CD14-positive monocyte (primary cell): ENCODE data around the gene APCDD1L. TPM values are rescaled to one million over a fixed set of nuclear protein-coding genes. Genes with fewer than 3 reads are reported as not detected.

Experiments
- DNase-seq, 3 donors: peaks; one replicate each; pipeline ENCODE4 v3.0.0-alpha.2; 2011 to 2022
- H2AFZ ChIP-seq: 2 replicates; pipeline ENCODE4 v1.6.0; 2012; ENCODE audit warnings: mild to moderate bottlenecking, low read depth, low read length, inconsistent platforms; ENCODE audit not compliant: insufficient read depth, poor library complexity, severe bottlenecking
- H3K27ac ChIP-seq, 2 donors: 1 replicate in 1 of 2; 2 replicates in 1 of 2; pipeline ENCODE4 v1.5.1; 2012 to 2013; ENCODE audit warnings: low read length in 2 of 2, control low read depth in 1 of 2, inconsistent platforms in 1 of 2, low read depth in 1 of 2, mild to moderate bottlenecking in 1 of 2
- H3K27me3 ChIP-seq, 2 donors: one replicate each; pipeline versions ENCODE4 v1.6.0 to v1.6.1; 2011 to 2013; ENCODE audit warnings: low read length in 2 of 2; ENCODE audit not compliant: control insufficient read depth in 2 of 2, insufficient read depth in 2 of 2
- H3K36me3 ChIP-seq, 2 donors: replicated peaks in 1 of 2; 1 replicate in 1 of 2; 2 replicates in 1 of 2; pipeline versions ENCODE4 v1.5.1 to v1.6.1; 2012 to 2013; ENCODE audit warnings: low read length in 2 of 2, control low read depth in 1 of 2, inconsistent platforms in 1 of 2, mild to moderate bottlenecking in 1 of 2; ENCODE audit not compliant: insufficient read depth in 2 of 2, control insufficient read depth in 1 of 2
- H3K4me1 ChIP-seq, 2 donors: 1 replicate in 1 of 2; 2 replicates in 1 of 2; pipeline versions ENCODE4 v1.5.1 to v1.6.1; 2012 to 2013; ENCODE audit warnings: low read length in 2 of 2, control low read depth in 1 of 2, inconsistent platforms in 1 of 2, mild to moderate bottlenecking in 1 of 2, moderate library complexity in 1 of 2; ENCODE audit not compliant: insufficient read depth in 2 of 2, control insufficient read depth in 1 of 2
- H3K4me2 ChIP-seq: replicated peaks from 2 replicates; pipeline ENCODE3; 2012; ENCODE audit warnings: low read length, moderate library complexity, mild to moderate bottlenecking; ENCODE audit not compliant: poor library complexity, severe bottlenecking; ENCODE audit errors: extremely low read depth
- H3K4me3 ChIP-seq, 3 experiments: fragments of 200-600 bp in 1 of 3; sonication (generic) in 1 of 3; replicated peaks in 1 of 3; 1 replicate in 2 of 3; 2 replicates in 1 of 3; pipeline ENCODE4 v1.5.1; 2011 to 2013; ENCODE audit warnings: low read length in 3 of 3, mild to moderate bottlenecking in 3 of 3, control low read depth in 2 of 3, low read depth in 2 of 3, inconsistent platforms in 1 of 3, moderate library complexity in 1 of 3
- H3K79me2 ChIP-seq: 2 replicates; pipeline ENCODE4 v1.6.0; 2012; ENCODE audit warnings: mild to moderate bottlenecking, control low read depth, inconsistent platforms, low read length, moderate library complexity; ENCODE audit not compliant: insufficient read depth
- H3K9ac ChIP-seq: 2 replicates; pipeline ENCODE4 v1.6.0; 2017; ENCODE audit warnings: low read length, mild to moderate bottlenecking; ENCODE audit not compliant: insufficient read depth, poor library complexity, severe bottlenecking
- H3K9me3 ChIP-seq, 2 donors: replicated peaks in 1 of 2; 1 replicate in 1 of 2; 2 replicates in 1 of 2; pipeline versions ENCODE4 v1.5.1 to v1.6.1; 2012 to 2013; ENCODE audit warnings: low read length in 2 of 2, control low read depth in 1 of 2; ENCODE audit not compliant: control insufficient read depth in 1 of 2, insufficient read depth in 1 of 2
- H4K20me1 ChIP-seq: 2 replicates; pipeline ENCODE4 v1.6.0; 2012; ENCODE audit warnings: mild to moderate bottlenecking, low read length, control low read depth, moderate library complexity; ENCODE audit not compliant: insufficient read depth
- H3K27ac Mint-ChIP-seq, 7 donors: one replicate each; pipeline ENCODE4 v1.8.0; 2020; ENCODE audit warnings: mild to moderate bottlenecking in 7 of 7, mixed read lengths in 7 of 7, moderate library complexity in 6 of 7, inconsistent platforms in 2 of 7
- H3K27me3 Mint-ChIP-seq, 3 donors: one replicate each; pipeline ENCODE4 v1.8.0; 2021 to 2022; ENCODE audit warnings: low read depth in 3 of 3, mild to moderate bottlenecking in 3 of 3, mixed read lengths in 3 of 3, moderate library complexity in 3 of 3, inconsistent platforms in 1 of 3
- H3K36me3 Mint-ChIP-seq, 2 donors: one replicate each; pipeline ENCODE4 v1.8.0; 2020; ENCODE audit warnings: mixed read lengths in 2 of 2, inconsistent platforms in 1 of 2, mild to moderate bottlenecking in 1 of 2
- H3K4me1 Mint-ChIP-seq: one replicate; pipeline ENCODE4 v1.8.0; 2020; ENCODE audit warnings: mild to moderate bottlenecking, mixed read lengths
- H3K4me3 Mint-ChIP-seq, 2 donors: one replicate each; pipeline ENCODE4 v1.8.0; 2020; ENCODE audit warnings: mild to moderate bottlenecking in 2 of 2, mixed read lengths in 2 of 2, moderate library complexity in 1 of 2
- H3K9me3 Mint-ChIP-seq, 7 donors: one replicate each; pipeline ENCODE4 v1.8.0; 2020 to 2022; ENCODE audit warnings: mixed read lengths in 7 of 7, mild to moderate bottlenecking in 6 of 7, moderate library complexity in 6 of 7, inconsistent platforms in 2 of 7
- WGBS: methylation state at CpG from one replicate; pipeline ENCODE4 v1.1.5; 2013; ENCODE audit warnings: missing lambda C conversion rate; ENCODE audit not compliant: insufficient coverage; 5-methylcytosine and 5-hydroxymethylcytosine counted together
- intact Hi-C, 2 donors: fragments of 100-400 bp; cut with micrococcal nuclease; formaldehyde crosslinking; loops; one replicate each; pipeline versions ENCODE4 v1.15.0 to v1.15.1; 2023
- polyA plus RNA-seq, 3 donors: library from polyadenylated mRNA; depleted of rRNA in 1 of 3; unstranded in 2 of 3; stranded (reverse) in 1 of 3; fragments of 300-500 nt in 2 of 3; fragments of >200 nt in 1 of 3; fragmentation: Illumina TruSeq in 2 of 3; gene quantifications; 1 replicate in 2 of 3; 2 replicates in 1 of 3; pipeline ENCODE4 v1.2.3, GENCODE V29; 2012 to 2021
- TF ChIP-seq, protein P1 (sequence below): fragments of 200-600 bp; IDR thresholded peaks from one replicate; pipeline ENCODE4 v1.8.0; 2022; ENCODE audit warnings: antibody characterized with exemption, mild to moderate bottlenecking

The APCDD1L gene
- polyA plus RNA-seq, 3 donors, result not detected

DNA sequence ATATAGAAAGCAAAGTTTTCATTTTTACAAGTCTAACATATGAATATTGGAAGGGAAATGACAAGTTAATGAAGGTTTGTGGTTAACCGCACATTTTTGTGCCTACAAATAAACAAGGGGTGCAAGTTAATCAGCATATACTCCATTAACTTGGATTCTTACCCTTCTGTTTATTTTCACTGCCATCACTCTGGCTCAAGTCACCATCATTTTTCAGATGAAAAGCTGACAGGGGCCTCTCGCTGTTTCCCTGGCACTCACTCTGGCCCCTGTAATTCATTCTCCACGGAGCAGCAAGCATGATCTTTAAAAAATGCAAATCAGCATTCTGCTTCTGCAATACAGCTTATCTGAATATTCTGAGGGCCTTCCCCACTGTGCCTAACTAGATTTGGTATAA, 29.8 kb downstream of the APCDD1L start:
- H2AFZ ChIP-seq, result no peak overlapping the region
- no peaks in the 10 kb centered on the region for H3K4me1 ChIP-seq
- intact Hi-C loops, result no loop called here
- no peak overlapping the region for H3K27ac Mint-ChIP-seq
- H3K4me1 Mint-ChIP-seq, result no peaks in the 10 kb centered on the region
- H3K27me3 ChIP-seq, result peaks cover 0 to 10% of the 10 kb centered on the region in 2 donors
- TF ChIP-seq, protein P1, sequence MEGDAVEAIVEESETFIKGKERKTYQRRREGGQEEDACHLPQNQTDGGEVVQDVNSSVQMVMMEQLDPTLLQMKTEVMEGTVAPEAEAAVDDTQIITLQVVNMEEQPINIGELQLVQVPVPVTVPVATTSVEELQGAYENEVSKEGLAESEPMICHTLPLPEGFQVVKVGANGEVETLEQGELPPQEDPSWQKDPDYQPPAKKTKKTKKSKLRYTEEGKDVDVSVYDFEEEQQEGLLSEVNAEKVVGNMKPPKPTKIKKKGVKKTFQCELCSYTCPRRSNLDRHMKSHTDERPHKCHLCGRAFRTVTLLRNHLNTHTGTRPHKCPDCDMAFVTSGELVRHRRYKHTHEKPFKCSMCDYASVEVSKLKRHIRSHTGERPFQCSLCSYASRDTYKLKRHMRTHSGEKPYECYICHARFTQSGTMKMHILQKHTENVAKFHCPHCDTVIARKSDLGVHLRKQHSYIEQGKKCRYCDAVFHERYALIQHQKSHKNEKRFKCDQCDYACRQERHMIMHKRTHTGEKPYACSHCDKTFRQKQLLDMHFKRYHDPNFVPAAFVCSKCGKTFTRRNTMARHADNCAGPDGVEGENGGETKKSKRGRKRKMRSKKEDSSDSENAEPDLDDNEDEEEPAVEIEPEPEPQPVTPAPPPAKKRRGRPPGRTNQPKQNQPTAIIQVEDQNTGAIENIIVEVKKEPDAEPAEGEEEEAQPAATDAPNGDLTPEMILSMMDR, result no peak
- no peaks in the 10 kb centered on the region for H3K36me3 ChIP-seq
- DNase-seq, result no peak
- H3K27me3 Mint-ChIP-seq, result peaks cover 7 to 17% (median 9%) of the 10 kb centered on the region in 3 donors
- no peak overlapping the region for H3K9ac ChIP-seq
- no peak overlapping the region for H3K27ac ChIP-seq
- H3K4me2 ChIP-seq, result no peak overlapping the region
- H3K9me3 ChIP-seq, result peaks cover 11 to 18% of the 10 kb centered on the region in 2 donors
- no peaks in the 10 kb centered on the region for H3K36me3 Mint-ChIP-seq
- 100% methylated on average over 2 of the region's 3 CpGs for WGBS
- no peak overlapping the region for H3K4me3 ChIP-seq
- no peak overlapping the region for H3K4me3 Mint-ChIP-seq
- H3K9me3 Mint-ChIP-seq, result peaks cover 10 to 32% (median 27%) of the 10 kb centered on the region in 7 donors
- H4K20me1 ChIP-seq, result no peaks in the 10 kb centered on the region
- H3K79me2 ChIP-seq, result no peaks in the 10 kb centered on the region

DNA sequence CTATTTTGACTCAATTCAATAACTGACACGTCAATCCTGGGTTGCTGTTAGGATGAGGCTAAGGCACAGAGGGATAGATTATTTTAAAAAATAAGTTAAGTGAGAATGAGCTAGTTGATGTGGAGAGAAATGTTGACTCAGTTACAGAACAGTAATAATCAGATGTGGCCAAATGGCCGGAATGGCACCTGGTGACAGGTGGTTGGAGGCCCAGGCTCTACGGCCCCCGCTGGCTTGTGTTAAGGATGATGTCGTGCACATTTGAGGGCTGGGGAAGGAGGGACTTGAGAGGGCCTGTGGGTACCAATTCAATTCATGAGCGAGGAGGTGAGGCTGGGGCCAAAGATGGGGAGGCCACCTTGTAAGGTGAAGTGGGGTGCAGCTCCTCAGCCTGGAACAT, 31.7 kb downstream of the APCDD1L start:
- intact Hi-C loops, result no loop called here
- peak overlapping the region in 1 of 7 donors; percentile 60 for H3K27ac Mint-ChIP-seq

More for the DNA sequence above, 31.7 kb downstream of the APCDD1L start:
- no peak overlapping the region for H3K4me3 ChIP-seq
- DNase-seq, result no peak
- TF ChIP-seq, protein P1, result no peak
- H3K4me1 ChIP-seq, result no peaks in the 10 kb centered on the region
- no peaks in the 10 kb centered on the region for H4K20me1 ChIP-seq
- H3K9me3 ChIP-seq, result peaks cover 8 to 15% of the 10 kb centered on the region in 2 donors
- Mint-ChIP-seq H3K27me3 (peaks cover 9 to 19% (median 11%) of the 10 kb centered on the region in 3 donors), H3K9me3 (peaks cover 6 to 25% (median 21%) of the 10 kb centered on the region in 7 donors), H3K4me1 (no peaks in the 10 kb centered on the region), H3K4me3 (peak overlapping the region in 1 of 2 donors; percentile 32), H3K36me3 (no peaks in the 10 kb centered on the region)
- peaks cover 0 to 12% of the 10 kb centered on the region in 2 donors for H3K27me3 ChIP-seq
- H3K4me2 ChIP-seq, result no peak overlapping the region
- no peaks in the 10 kb centered on the region for H3K79me2 ChIP-seq
- no peak overlapping the region for H3K9ac ChIP-seq
- H3K36me3 ChIP-seq, result no peaks in the 10 kb centered on the region
- H2AFZ ChIP-seq, result no peak overlapping the region
- H3K27ac ChIP-seq, result no peak overlapping the region
- 85% methylated on average over 6 of the region's 6 CpGs for WGBS
